Esophagus muscularis mucosa (tissue), 4 donors: ENCODE data around the gene ERBB4. TPM values are rescaled to one million over a fixed set of nuclear protein-coding genes. Genes with fewer than 3 reads are reported as not detected.

Experiments
- DNase-seq: peaks from one replicate; pipeline ENCODE4 v3.0.0-alpha.2; 2017; ENCODE audit errors: extremely low spot score
- H3K27ac ChIP-seq, 4 donors: fragments of 200-600 bp; sonication (generic); replicated peaks in 1 of 4; 1 replicate in 3 of 4; 2 replicates in 1 of 4; pipeline ENCODE4 v1.5.1; 2016 to 2019; ENCODE audit warnings: mild to moderate bottlenecking in 1 of 4
- H3K27me3 ChIP-seq, 4 donors: fragments of 200-600 bp; sonication (generic); one replicate each; pipeline versions ENCODE4 v1.5.1 to v1.6.0; 2016 to 2019
- H3K36me3 ChIP-seq, 4 donors: fragments of 200-600 bp; sonication (generic); one replicate each; pipeline ENCODE4 v1.5.1; 2016 to 2019
- H3K4me1 ChIP-seq, 4 donors: fragments of 200-600 bp; sonication (generic); one replicate each; pipeline ENCODE4 v1.5.1; 2016 to 2019
- H3K4me3 ChIP-seq, 4 donors: fragments of 200-600 bp; sonication (generic); 1 replicate in 2 of 4; 2 replicates in 2 of 4; pipeline ENCODE4 v1.5.1; 2016 to 2019; ENCODE audit warnings: mild to moderate bottlenecking in 4 of 4, moderate library complexity in 1 of 4
- H3K9me3 ChIP-seq, 4 donors: fragments of 200-600 bp; sonication (generic); 1 replicate in 3 of 4; 2 replicates in 1 of 4; pipeline ENCODE4 v1.5.1; 2016 to 2019
- EP300 ChIP-seq: sonication (generic); formaldehyde crosslinking; IDR thresholded peaks from one replicate; pipeline ENCODE4 v1.6.1; 2017; ENCODE audit warnings: antibody characterized with exemption
- POLR2A ChIP-seq: fragments of 450-650 bp; IDR thresholded peaks from one replicate; pipeline ENCODE4 v1.6.1; 2017; ENCODE audit warnings: antibody characterized with exemption, moderate library complexity, mild to moderate bottlenecking, low read depth
- POLR2AphosphoS5 ChIP-seq, 2 donors: sonication (generic); formaldehyde crosslinking; IDR thresholded peaks; one replicate each; pipeline ENCODE4 v1.6.1; 2017; ENCODE audit warnings: antibody characterized with exemption in 2 of 2
- WGBS: methylation state at CpG from one replicate; pipeline ENCODE4 v1.1.5; 2018; 5-methylcytosine and 5-hydroxymethylcytosine counted together
- intact Hi-C: fragments of 100-400 bp; cut with DNase I; formaldehyde crosslinking; loops from one replicate; pipeline ENCODE4 v1.15.1; 2023
- total RNA-seq, 4 donors: library from RNA; depleted of rRNA; stranded (reverse); fragments of >200 nt; gene quantifications; one replicate each; pipeline versions ENCODE4 v1.1.0 to v1.2.1, GENCODE V29; 2016
- TF ChIP-seq, protein P1 (sequence below), 3 experiments: fragments of 200-600 bp in 2 of 3; fragments of 450-650 bp in 1 of 3; sonication (generic) in 2 of 3; IDR thresholded peaks; one replicate each; pipeline ENCODE4 v1.5.1; 2017 to 2019; ENCODE audit warnings: antibody characterized with exemption in 3 of 3, mild to moderate bottlenecking in 2 of 3, moderate library complexity in 1 of 3

ERBB4 gene
- total RNA-seq, 4 donors from 2014 or later = under 0.01 to 0.19 (median 0.17) TPM

DNA sequence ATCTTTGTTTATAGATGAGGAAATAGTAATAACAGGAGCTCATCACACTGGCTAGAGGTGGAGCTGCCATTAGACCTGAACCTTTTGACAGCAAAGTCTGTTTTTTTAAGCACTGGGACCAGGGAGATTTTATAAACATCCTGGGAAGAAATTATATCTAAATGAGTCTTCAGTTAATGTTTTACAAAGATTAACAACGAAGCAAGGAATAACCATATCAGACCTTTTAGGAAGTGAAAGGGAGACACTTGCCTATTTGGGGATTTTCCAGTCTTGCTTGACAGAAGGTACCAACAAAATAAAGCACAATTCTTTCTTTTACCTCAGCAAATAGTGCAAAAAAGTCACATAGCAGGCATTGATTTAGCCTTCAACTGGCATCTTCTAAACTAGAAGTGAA, 1205.2 kb downstream of the ERBB4 start:
- Histone ChIP-seq H3K9me3 (no peaks in the 10 kb centered on the region), H3K4me1 (no peaks in the 10 kb centered on the region), H3K36me3 (no peaks in the 10 kb centered on the region), H3K4me3 (no peak overlapping the region), H3K27me3 (no peaks in the 10 kb centered on the region), H3K27ac (no peak overlapping the region)
- intact Hi-C loops = no loop called here
- 20% methylated on average over 1 of the region's 1 CpG for WGBS
- TF ChIP-seq POLR2AphosphoS5 (IDR thresholded peaks at IDR 0.05) (no peak), EP300 (no peak), POLR2A (no peak)
- TF ChIP-seq, protein P1, sequence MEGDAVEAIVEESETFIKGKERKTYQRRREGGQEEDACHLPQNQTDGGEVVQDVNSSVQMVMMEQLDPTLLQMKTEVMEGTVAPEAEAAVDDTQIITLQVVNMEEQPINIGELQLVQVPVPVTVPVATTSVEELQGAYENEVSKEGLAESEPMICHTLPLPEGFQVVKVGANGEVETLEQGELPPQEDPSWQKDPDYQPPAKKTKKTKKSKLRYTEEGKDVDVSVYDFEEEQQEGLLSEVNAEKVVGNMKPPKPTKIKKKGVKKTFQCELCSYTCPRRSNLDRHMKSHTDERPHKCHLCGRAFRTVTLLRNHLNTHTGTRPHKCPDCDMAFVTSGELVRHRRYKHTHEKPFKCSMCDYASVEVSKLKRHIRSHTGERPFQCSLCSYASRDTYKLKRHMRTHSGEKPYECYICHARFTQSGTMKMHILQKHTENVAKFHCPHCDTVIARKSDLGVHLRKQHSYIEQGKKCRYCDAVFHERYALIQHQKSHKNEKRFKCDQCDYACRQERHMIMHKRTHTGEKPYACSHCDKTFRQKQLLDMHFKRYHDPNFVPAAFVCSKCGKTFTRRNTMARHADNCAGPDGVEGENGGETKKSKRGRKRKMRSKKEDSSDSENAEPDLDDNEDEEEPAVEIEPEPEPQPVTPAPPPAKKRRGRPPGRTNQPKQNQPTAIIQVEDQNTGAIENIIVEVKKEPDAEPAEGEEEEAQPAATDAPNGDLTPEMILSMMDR (IDR thresholded peaks at IDR 0.05) = no peak
- no peak for DNase-seq

DNA sequence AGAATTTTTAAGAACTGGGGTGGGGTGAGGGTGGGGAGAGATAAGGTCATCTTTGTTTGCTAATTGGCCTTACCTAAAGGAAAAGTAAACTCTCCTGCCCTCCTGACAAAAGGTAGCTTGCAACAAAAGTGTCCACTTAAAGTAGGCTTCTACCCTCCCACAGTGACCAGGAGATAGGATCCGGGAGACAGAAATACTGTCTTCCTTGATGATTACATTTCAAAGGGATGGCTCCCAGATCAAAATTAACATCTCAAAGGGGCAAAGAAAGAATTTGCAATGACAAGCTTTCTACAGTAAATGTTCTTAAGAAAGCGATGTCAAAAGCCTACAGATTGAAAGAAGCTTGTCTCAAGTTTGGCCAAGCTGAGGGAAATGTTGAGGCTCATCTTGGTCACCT, 1206.9 kb downstream of the ERBB4 start:
- Histone ChIP-seq H3K9me3 (no peaks in the 10 kb centered on the region), H3K36me3 (no peaks in the 10 kb centered on the region), H3K27me3 (no peaks in the 10 kb centered on the region), H3K4me3 (no peak overlapping the region), H3K4me1 (no peaks in the 10 kb centered on the region), H3K27ac (no peak overlapping the region)
- TF ChIP-seq, protein P1 (IDR thresholded peaks at IDR 0.05) = no peak
- TF ChIP-seq POLR2A (no peak), EP300 (no peak), POLR2AphosphoS5 (IDR thresholded peaks at IDR 0.05) (no peak)
- DNase-seq = no peak
- WGBS = 40% methylated on average over 2 of the region's 2 CpGs
- intact Hi-C loops = no loop called here

DNA sequence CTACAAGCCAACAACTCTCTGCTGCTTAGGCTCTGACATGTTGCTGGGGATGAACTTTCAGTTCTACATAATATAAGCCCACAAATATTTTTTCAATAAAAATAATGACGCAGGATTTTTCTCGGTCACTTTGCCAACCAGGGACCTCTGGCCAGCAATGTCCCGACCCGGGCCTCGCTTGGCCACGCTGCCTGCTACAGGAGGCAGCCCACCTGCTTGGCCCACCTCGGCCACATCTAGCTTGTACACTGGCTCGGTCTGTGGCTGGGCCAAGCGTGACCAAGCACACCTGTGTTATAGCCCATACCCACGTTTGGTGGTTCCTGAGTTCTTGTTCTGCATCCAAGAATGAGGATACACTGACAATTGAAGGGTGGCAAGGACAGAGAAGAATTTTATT, 1208.7 kb downstream of the ERBB4 start:
- Histone ChIP-seq H3K9me3 (no peaks in the 10 kb centered on the region), H3K4me1 (no peaks in the 10 kb centered on the region), H3K4me3 (no peak overlapping the region), H3K27me3 (no peaks in the 10 kb centered on the region), H3K36me3 (no peaks in the 10 kb centered on the region), H3K27ac (no peak overlapping the region)
- intact Hi-C loops = no loop called here
- TF ChIP-seq, protein P1 (IDR thresholded peaks at IDR 0.05) = no peak
- TF ChIP-seq EP300 = no peak
- no peak for TF ChIP-seq POLR2AphosphoS5 (IDR thresholded peaks at IDR 0.05)
- no peak for TF ChIP-seq POLR2A
- 92% methylated on average over 10 of the region's 10 CpGs for WGBS
- DNase-seq = no peak

DNA sequence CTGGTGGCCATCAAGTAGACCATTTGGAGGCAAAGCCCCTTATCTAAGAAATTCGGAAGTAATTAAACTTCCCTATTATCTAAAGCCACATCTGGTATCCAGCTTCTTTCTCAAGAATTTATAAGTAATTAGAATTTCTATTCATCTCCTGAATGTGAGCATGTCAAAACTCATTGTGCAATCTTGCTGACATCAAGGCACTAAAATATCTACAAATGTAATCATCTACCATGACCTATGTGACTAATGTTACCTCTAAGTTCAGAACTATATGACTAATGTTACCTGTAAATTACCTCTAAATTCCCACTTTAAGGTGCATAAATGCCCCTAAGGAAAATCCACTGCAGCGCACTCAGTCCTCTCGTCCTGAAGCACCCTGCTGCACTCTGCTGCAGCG, 1209.2 kb downstream of the ERBB4 start:
- Histone ChIP-seq H3K9me3 (no peaks in the 10 kb centered on the region), H3K27ac (no peak overlapping the region), H3K36me3 (no peaks in the 10 kb centered on the region), H3K4me3 (no peak overlapping the region), H3K27me3 (no peaks in the 10 kb centered on the region), H3K4me1 (no peaks in the 10 kb centered on the region)
- no peak for TF ChIP-seq POLR2AphosphoS5 (IDR thresholded peaks at IDR 0.05)
- TF ChIP-seq EP300 = no peak
- TF ChIP-seq, protein P1 (IDR thresholded peaks at IDR 0.05) = no peak
- no peak for TF ChIP-seq POLR2A
- intact Hi-C loops = no loop called here
- 90% methylated on average over 4 of the region's 4 CpGs for WGBS
- DNase-seq = no peak

DNA sequence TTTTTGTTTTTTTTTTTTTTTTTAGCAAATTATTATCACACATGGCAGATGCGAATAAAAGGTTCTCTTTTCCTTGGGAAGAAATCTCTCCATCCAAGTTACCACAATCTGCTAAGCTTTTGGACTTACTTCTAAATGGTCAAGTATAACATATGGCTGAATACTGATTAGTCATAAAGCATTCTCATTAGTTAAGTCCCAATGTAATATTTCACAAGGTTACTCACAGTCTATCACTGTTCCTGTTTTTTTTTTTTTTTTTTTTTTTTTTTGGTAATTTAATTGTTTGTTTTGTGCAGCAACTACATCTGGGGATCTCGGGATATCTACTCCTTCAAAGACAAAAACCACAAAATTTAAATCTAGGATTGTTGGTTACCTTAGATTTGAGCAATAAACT, 1210.5 kb downstream of the ERBB4 start:
- Histone ChIP-seq H3K36me3 (no peaks in the 10 kb centered on the region), H3K27me3 (no peaks in the 10 kb centered on the region), H3K4me3 (no peak overlapping the region), H3K4me1 (no peaks in the 10 kb centered on the region), H3K9me3 (peaks cover 0 to 6% (median 0%) of the 10 kb centered on the region in 4 donors), H3K27ac (no peak overlapping the region)
- intact Hi-C loops = no loop called here
- 84% methylated on average over 2 of the region's 2 CpGs for WGBS
- no peak for DNase-seq
- TF ChIP-seq POLR2A (no peak), POLR2AphosphoS5 (IDR thresholded peaks at IDR 0.05) (no peak), EP300 (no peak)
- TF ChIP-seq, protein P1 (IDR thresholded peaks at IDR 0.05) = no peak
